GM21619 (cell line): ENCODE data around the gene RIOK3.
"Not testable (repeated sequence)": the region's sequence is repeated elsewhere in the genome, so short reads cannot be mapped to it uniquely, and the experiment has no call there.

Experiments
- ATAC-seq: cut with Tn5 transposase; IDR thresholded peaks from one replicate; pipeline ENCODE4 v1.9.1; 2021; ENCODE audit not compliant: unreplicated experiment

The RIOK3 gene

GRCh38 chr18:23451011-23451410 lies 2.1 kb upstream of the RIOK3 start:
- ATAC-seq = no peak

DNA sequence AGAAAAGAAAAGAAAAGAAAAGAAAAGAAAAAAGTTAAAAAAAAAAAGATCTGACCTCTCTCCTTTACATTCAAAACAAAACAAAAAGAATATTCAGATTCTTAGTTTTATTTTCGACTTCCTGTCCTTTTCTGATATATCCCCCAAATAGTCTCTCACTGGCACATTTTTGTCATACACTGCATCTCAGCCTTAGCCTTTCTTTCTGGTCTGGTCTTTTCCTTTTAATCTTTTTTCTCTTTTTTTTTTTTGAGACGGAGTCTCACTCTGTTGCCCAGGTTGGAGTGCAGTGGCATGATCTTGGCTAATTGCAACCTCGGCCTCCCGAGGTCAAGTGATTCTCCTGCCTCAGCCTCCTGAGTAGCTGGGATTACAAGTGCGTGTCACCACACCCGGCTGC lies 1.6 kb upstream of the RIOK3 start:
- no peak for ATAC-seq

GRCh38 chr18:23452347-23452727 lies 750 bp upstream of the RIOK3 start:
- ATAC-seq = no peak

DNA sequence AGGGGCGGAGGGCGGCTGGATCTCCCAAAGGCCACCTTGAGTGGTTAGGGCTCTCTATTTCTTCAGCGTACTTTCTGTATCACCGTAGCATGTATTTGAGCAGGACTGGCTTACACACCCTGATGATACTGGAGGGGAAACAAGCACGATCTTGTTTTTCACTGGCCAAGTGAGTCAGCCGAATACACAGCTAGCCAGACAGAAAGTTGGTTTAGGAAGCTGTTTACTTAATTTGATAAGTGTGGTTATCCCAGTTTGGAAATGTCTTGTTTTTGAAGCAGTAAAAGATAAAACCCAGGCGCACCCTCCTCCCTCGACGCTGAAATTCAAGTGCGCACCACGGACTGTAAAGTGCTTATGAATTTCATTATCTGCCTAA lies 582 bp downstream of the RIOK3 start:
- no peak for ATAC-seq

GRCh38 chr18:23456835-23457234 lies 3.7 kb downstream of the RIOK3 start:
- ATAC-seq = no peak

DNA sequence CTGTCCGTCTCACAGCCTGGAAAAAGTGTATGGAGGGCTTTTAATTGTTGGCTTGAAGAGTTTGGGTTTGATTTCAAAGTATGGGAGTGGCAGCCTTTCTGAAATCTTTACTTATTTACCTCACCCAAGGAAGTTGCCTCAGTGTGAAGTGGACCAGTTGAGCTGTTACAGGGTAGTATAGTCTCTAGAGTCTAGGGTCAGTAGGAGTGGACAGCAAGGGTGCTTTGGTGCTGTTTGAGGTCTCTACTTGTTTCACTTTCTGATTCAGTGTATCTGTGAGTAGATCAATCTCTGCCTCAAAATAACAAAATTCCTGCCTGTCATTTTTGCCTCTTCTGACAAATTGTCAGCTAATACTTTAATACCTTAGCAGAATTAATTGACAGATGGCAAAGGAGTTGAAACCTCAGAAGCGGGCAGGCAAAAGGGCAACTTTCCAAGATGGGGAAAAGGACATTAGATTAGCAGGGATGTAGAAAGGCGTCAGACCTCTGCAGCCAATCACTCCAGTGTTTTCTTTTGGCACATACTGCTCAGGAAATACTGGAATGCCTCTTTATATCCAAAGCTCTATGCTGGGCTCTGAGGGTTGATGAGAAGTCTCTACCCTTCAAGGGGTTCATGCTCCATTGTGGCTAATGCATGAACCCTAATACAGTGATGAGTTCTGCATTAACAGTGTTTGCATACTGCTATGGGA lies 5.9 kb downstream of the RIOK3 start:
- no peak for ATAC-seq

DNA sequence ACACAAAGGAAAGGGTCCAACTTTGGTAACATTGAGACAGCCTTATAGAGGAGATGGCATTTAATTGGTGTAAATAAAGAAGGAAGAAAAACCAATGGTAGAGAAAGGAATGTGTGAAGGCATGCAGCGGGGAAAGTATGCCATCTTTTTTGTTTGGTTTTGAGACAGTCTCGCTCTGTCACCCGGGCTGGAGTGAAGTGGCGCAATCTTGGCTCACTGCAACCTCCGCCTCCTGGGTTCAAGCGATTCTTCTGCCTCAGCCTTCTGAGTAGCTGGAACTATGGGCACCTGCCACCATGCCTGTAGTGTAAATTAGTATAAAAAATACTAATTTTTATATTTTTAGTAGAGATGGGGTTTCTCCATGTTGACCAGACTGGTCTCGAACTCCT lies 6.4 kb downstream of the RIOK3 start:
- ATAC-seq = no peak

DNA sequence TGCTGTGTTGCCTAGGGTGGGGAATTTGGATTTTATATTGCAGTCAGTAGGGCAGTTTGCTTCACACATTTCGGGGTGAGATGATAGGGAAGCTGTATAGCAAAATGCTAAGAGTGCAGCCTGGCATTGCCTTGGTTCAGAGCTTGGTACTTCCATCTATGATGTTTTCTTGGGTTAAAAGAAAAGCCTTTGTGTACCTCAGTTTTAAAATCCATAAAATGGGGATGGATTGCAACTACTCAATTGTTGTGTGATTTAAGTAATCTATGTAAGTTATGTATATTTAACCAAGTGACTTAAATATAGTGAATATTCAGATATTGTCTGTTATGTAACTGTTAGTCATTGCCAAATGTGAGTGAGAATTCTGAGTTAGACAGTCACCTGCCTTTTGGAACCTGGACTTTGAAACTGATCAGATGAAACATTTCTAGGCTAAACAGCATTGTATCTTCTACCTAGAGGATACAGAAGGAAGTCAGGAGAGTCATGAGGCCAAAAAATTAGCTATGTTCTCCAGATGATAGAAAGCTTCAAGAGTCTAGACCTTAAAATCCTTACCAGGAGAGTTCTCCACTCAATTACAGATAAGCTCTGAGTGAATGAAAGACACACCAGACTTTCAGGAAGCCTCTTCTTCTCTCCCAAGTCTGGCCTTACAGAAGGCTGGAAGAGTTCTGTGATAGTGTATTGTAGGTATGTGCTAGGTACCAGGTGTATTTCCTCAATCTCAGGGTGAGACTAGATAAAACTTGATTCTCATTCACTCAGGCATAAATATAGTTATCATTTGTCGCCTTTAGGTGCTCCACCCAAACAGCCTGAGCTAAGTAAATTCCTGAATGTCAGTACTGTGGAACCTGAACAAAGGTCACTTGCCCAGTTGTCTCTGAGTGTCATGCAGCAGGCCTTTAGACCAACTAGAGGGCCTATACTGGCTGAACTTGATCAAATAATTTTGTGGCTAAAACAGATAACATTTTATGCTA lies 7.5 kb downstream of the RIOK3 start:
- no peak for ATAC-seq

DNA sequence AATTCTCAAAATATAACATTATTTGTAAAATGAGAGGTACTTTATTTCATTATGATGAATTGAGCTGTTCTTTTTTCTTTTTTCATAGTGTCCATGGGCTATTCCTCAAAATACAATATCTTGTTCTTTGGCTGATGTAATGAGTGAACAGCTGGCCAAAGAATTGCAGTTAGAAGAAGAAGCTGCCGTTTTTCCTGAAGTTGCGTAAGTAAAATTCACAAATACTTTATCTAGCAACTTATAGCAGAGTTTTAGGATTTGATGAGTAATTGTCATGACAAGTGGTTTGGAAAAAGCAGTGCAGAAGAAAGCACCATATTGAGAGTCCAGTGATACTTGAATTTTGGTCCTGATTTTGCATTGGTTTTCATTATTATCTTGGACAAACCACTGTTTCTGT lies 9.8 kb downstream of the RIOK3 start:
- ATAC-seq = no peak

GRCh38 chr18:23468753-23469459 lies 15.8 kb downstream of the RIOK3 start:
- ATAC-seq = no peak

GRCh38 chr18:23470620-23471387 lies 17.7 kb downstream of the RIOK3 start:
- ATAC-seq = no peak

DNA sequence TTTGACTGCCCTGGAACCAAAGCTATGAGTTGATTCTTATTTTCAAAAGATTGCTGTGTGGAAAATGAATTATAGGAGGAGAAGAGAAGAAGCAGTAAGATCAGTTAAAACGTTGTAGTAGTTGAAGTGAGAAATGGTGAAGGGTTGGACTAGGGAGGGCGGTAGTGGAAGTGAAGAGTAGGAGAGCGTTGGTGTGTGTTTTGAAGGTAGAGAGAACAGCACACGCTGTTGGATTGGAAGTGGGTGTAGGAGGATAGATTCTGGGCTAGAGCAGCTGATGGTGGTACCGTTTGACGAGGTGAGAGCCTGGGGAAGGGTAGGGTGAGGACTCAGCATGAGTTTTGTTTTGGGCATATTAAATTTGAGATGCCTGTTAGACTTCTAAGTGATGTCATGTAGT lies 18.4 kb downstream of the RIOK3 start:
- ATAC-seq = no peak

GRCh38 chr18:23479829-23480505 lies 26.9 kb downstream of the RIOK3 start:
- no peak for ATAC-seq

- ATAC-seq = no peak
These were observed 31.6 kb downstream of the RIOK3 start for GRCh38 chr18:23484561-23485182.

- no peak for ATAC-seq
These were observed 32.3 kb downstream of the RIOK3 start for GRCh38 chr18:23485386-23485785.

- peak; percentile 69 for ATAC-seq
These were observed 34.9 kb downstream of the RIOK3 start for GRCh38 chr18:23487738-23488570.

DNA sequence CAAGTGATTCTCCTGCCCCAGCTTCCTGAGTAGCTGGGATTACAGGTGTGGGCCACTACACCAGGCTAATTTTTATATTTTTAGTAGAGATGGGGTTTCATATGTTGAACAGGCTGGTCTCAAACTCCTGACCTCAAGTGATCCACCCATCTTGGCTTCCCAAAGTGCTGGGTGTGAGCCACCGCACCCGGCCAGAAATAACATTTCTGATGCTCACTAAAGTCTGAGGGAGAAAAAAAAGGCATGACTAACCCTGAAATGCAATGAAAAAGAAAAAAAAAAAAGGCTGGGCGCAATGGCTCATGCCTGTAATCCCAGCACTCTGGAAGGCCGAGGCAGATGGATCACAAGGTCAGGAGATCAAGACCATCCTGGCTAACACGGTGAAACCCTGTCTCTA lies 36.5 kb downstream of the RIOK3 start:
- not testable (repeated sequence) for ATAC-seq

DNA sequence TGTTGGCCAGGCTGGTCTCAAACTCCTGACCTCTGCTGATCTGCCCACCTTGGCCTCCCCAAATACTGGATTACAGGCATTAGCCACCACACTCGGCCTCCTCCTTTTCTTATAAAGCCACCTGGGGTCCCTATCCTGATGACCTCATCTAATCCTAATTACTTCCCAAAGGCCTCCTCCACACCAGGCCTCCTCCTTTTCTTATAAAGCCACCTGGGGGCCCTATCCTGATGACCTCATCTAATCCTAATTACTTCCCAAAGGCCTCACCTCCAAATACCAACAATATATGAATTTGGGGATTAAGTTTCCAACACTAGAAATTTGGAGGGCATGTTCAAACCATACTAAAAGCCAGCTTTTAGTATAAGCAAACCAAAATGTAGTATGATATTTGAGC lies 40.6 kb downstream of the RIOK3 start:
- ATAC-seq = no peak

GRCh38 chr18:23494992-23495391 lies 41.9 kb downstream of the RIOK3 start:
- no peak for ATAC-seq
